Measurements from ENCODE around the gene ANTKMT.

The ANTKMT gene

GRCh38 chr16:763369-764183, 42.6 kb downstream of the ANTKMT start:
- Histone ChIP-seq H4K91ac (ENCODE audit: low read depth, low read length, poor library complexity) (no peak overlapping the region), H3K4me2 (ENCODE audit: insufficient read depth, low read length, poor library complexity, severe bottlenecking) (no peak overlapping the region), H4K8ac (ENCODE audit: low read depth, low read length) (no peak overlapping the region), H3K14ac (ENCODE audit: low read length) (peak overlapping the region; percentile 9), H3K9me3 (replicated peaks in 1 of 2; ENCODE audit: control insufficient read depth in 2 of 2, insufficient read depth in 1 of 2, low read depth in 1 of 2, low read length in 2 of 2) (no peaks in the 10 kb centered on the region), H2AK5ac (ENCODE audit: low read depth, low read length) (peak overlapping the region; percentile 97), H3K27me3 (ENCODE audit: control insufficient read depth in 3 of 3, insufficient read depth in 3 of 3, low read depth in 1 of 3, low read length in 3 of 3) (peaks cover 0 to 15% (median 0%) of the 10 kb centered on the region in 3 experiments), H3K18ac (ENCODE audit: low read length) (peak overlapping the region; percentile 38), H3K9ac (ENCODE audit: low read depth, low read length, poor library complexity) (no peak overlapping the region), H3K4me3 (ENCODE audit: low read length in 2 of 2) (no peak overlapping the region), H3K27ac (replicated peaks; ENCODE audit: low read length) (no peak overlapping the region), H2BK5ac (ENCODE audit: low read length) (no peak overlapping the region), H3K4me1 (ENCODE audit: control insufficient read depth in 2 of 2, insufficient read depth in 1 of 2, low read depth in 1 of 2, low read length in 2 of 2) (peaks cover 8 to 16% of the 10 kb centered on the region in 2 donors), H2BK12ac (ENCODE audit: low read length) (peak overlapping the region; percentile 42), H2BK15ac (ENCODE audit: low read length) (peak overlapping the region; percentile 91), H2AFZ (ENCODE audit: low read length) (no peak overlapping the region), H3K4ac (ENCODE audit: low read length) (peak overlapping the region; percentile 66), H3K36me3 (replicated peaks in 1 of 2; ENCODE audit: control insufficient read depth in 2 of 2, insufficient read depth in 2 of 2, low read length in 2 of 2) (no peaks in the 10 kb centered on the region), H2BK120ac (ENCODE audit: low read depth, low read length) (no peak overlapping the region), H3K23ac (ENCODE audit: low read depth, low read length, poor library complexity) (no peak overlapping the region), H3K79me1 (ENCODE audit: low read depth, low read length) (peaks cover 5% of the 10 kb centered on the region)
- no CpG with 5 or more reads among the region's 21 CpGs for WGBS, 2 donors (ENCODE audit: extremely low coverage in 2 of 2, insufficient read length in 2 of 2, insufficient replicate concordance in 1 of 2)
- DNase-seq (ENCODE audit: low spot score) = no peak

- Histone ChIP-seq H4K8ac (ENCODE audit: low read depth, low read length) (no peak overlapping the region), H3K4me1 (ENCODE audit: control insufficient read depth in 2 of 2, insufficient read depth in 1 of 2, low read depth in 1 of 2, low read length in 2 of 2) (peaks cover 8 to 19% of the 10 kb centered on the region in 2 donors), H2BK5ac (ENCODE audit: low read length) (no peak overlapping the region), H3K27me3 (ENCODE audit: control insufficient read depth in 3 of 3, insufficient read depth in 3 of 3, low read depth in 1 of 3, low read length in 3 of 3) (peaks cover 0 to 15% (median 0%) of the 10 kb centered on the region in 3 experiments), H3K9me3 (replicated peaks in 1 of 2; ENCODE audit: control insufficient read depth in 2 of 2, insufficient read depth in 1 of 2, low read depth in 1 of 2, low read length in 2 of 2) (no peaks in the 10 kb centered on the region), H3K18ac (ENCODE audit: low read length) (peak overlapping the region; percentile 44), H3K27ac (replicated peaks; ENCODE audit: low read length) (no peak overlapping the region), H3K14ac (ENCODE audit: low read length) (peak overlapping the region; percentile 9), H3K79me1 (ENCODE audit: low read depth, low read length) (peaks cover 5% of the 10 kb centered on the region), H2AFZ (ENCODE audit: low read length) (no peak overlapping the region), H4K91ac (ENCODE audit: low read depth, low read length, poor library complexity) (no peak overlapping the region), H3K4ac (ENCODE audit: low read length) (peak overlapping the region; percentile 66), H3K4me3 (ENCODE audit: low read length in 2 of 2) (no peak overlapping the region), H2BK120ac (ENCODE audit: low read depth, low read length) (no peak overlapping the region), H3K9ac (ENCODE audit: low read depth, low read length, poor library complexity) (no peak overlapping the region), H3K36me3 (replicated peaks in 1 of 2; ENCODE audit: control insufficient read depth in 2 of 2, insufficient read depth in 2 of 2, low read length in 2 of 2) (no peaks in the 10 kb centered on the region), H3K4me2 (ENCODE audit: insufficient read depth, low read length, poor library complexity, severe bottlenecking) (no peak overlapping the region), H2AK5ac (ENCODE audit: low read depth, low read length) (peak overlapping the region; percentile 91), H2BK12ac (ENCODE audit: low read length) (peak overlapping the region; percentile 14), H2BK15ac (ENCODE audit: low read length) (peak overlapping the region; percentile 85), H3K23ac (ENCODE audit: low read depth, low read length, poor library complexity) (no peak overlapping the region)
- no CpG with 5 or more reads among the region's 20 CpGs for WGBS, 2 donors (ENCODE audit: extremely low coverage in 2 of 2, insufficient read length in 2 of 2, insufficient replicate concordance in 1 of 2)
- DNase-seq (ENCODE audit: low spot score) = no peak
Measured at GRCh38 chr16:764184-764750, 43.3 kb downstream of the ANTKMT start.

- Histone ChIP-seq H3K18ac (ENCODE audit: low read length) (peak overlapping the region; percentile 80), H4K91ac (ENCODE audit: low read depth, low read length, poor library complexity) (no peak overlapping the region), H3K14ac (ENCODE audit: low read length) (peak overlapping the region; percentile 71), H3K4ac (ENCODE audit: low read length) (no peak overlapping the region), H2BK120ac (ENCODE audit: low read depth, low read length) (no peak overlapping the region), H3K27ac (replicated peaks; ENCODE audit: low read length) (no peak overlapping the region), H4K8ac (ENCODE audit: low read depth, low read length) (no peak overlapping the region), H2BK5ac (ENCODE audit: low read length) (no peak overlapping the region), H3K4me2 (ENCODE audit: insufficient read depth, low read length, poor library complexity, severe bottlenecking) (no peak overlapping the region), H3K9me3 (replicated peaks in 1 of 2; ENCODE audit: control insufficient read depth in 2 of 2, insufficient read depth in 1 of 2, low read depth in 1 of 2, low read length in 2 of 2) (no peaks in the 10 kb centered on the region), H2BK12ac (ENCODE audit: low read length) (peak overlapping the region; percentile 73), H3K79me1 (ENCODE audit: low read depth, low read length) (peaks cover 5% of the 10 kb centered on the region), H2BK15ac (ENCODE audit: low read length) (peak overlapping the region; percentile 85), H3K4me3 (ENCODE audit: low read length in 2 of 2) (no peak overlapping the region), H2AFZ (ENCODE audit: low read length) (no peak overlapping the region), H3K4me1 (ENCODE audit: control insufficient read depth in 2 of 2, insufficient read depth in 1 of 2, low read depth in 1 of 2, low read length in 2 of 2) (peaks cover 5 to 16% of the 10 kb centered on the region in 2 donors), H3K9ac (ENCODE audit: low read depth, low read length, poor library complexity) (peak overlapping the region; percentile 21), H3K23ac (ENCODE audit: low read depth, low read length, poor library complexity) (no peak overlapping the region), H3K36me3 (replicated peaks in 1 of 2; ENCODE audit: control insufficient read depth in 2 of 2, insufficient read depth in 2 of 2, low read length in 2 of 2) (no peaks in the 10 kb centered on the region), H3K27me3 (ENCODE audit: control insufficient read depth in 3 of 3, insufficient read depth in 3 of 3, low read depth in 1 of 3, low read length in 3 of 3) (peaks cover 0 to 14% (median 0%) of the 10 kb centered on the region in 3 experiments), H2AK5ac (ENCODE audit: low read depth, low read length) (peak overlapping the region; percentile 90)
- DNase-seq (ENCODE audit: low spot score) = no peak
- no CpG with 5 or more reads among the region's 38 CpGs for whole genome bisulfite sequencing, 2 donors (ENCODE audit: extremely low coverage in 2 of 2, insufficient read length in 2 of 2, insufficient replicate concordance in 1 of 2)
Measured at GRCh38 chr16:764848-765487, 44.0 kb downstream of the ANTKMT start.

- Histone ChIP-seq H2BK15ac (ENCODE audit: low read length) (peak overlapping the region; percentile 85), H2AFZ (ENCODE audit: low read length) (no peak overlapping the region), H3K14ac (ENCODE audit: low read length) (peak overlapping the region; percentile 71), H3K79me1 (ENCODE audit: low read depth, low read length) (peaks cover 5% of the 10 kb centered on the region), H4K8ac (ENCODE audit: low read depth, low read length) (peak overlapping the region; percentile 65), H3K4me1 (ENCODE audit: control insufficient read depth in 2 of 2, insufficient read depth in 1 of 2, low read depth in 1 of 2, low read length in 2 of 2) (peaks cover 3 to 14% of the 10 kb centered on the region in 2 donors), H3K23ac (ENCODE audit: low read depth, low read length, poor library complexity) (no peak overlapping the region), H4K91ac (ENCODE audit: low read depth, low read length, poor library complexity) (no peak overlapping the region), H2BK5ac (ENCODE audit: low read length) (no peak overlapping the region), H3K4me2 (ENCODE audit: insufficient read depth, low read length, poor library complexity, severe bottlenecking) (no peak overlapping the region), H3K18ac (ENCODE audit: low read length) (peak overlapping the region; percentile 80), H3K4ac (ENCODE audit: low read length) (no peak overlapping the region), H3K9ac (ENCODE audit: low read depth, low read length, poor library complexity) (peak overlapping the region; percentile 21), H2AK5ac (ENCODE audit: low read depth, low read length) (peak overlapping the region; percentile 90), H3K4me3 (ENCODE audit: low read length in 2 of 2) (no peak overlapping the region), H2BK12ac (ENCODE audit: low read length) (peak overlapping the region; percentile 73), H3K36me3 (replicated peaks in 1 of 2; ENCODE audit: control insufficient read depth in 2 of 2, insufficient read depth in 2 of 2, low read length in 2 of 2) (no peaks in the 10 kb centered on the region), H3K27me3 (ENCODE audit: control insufficient read depth in 3 of 3, insufficient read depth in 3 of 3, low read depth in 1 of 3, low read length in 3 of 3) (peaks cover 0 to 11% (median 0%) of the 10 kb centered on the region in 3 experiments), H3K27ac (replicated peaks; ENCODE audit: low read length) (no peak overlapping the region), H3K9me3 (replicated peaks in 1 of 2; ENCODE audit: control insufficient read depth in 2 of 2, insufficient read depth in 1 of 2, low read depth in 1 of 2, low read length in 2 of 2) (no peaks in the 10 kb centered on the region), H2BK120ac (ENCODE audit: low read depth, low read length) (no peak overlapping the region)
- DNase-seq (ENCODE audit: low spot score) = no peak
- no CpG with 5 or more reads among the region's 29 CpGs for WGBS, 2 donors (ENCODE audit: extremely low coverage in 2 of 2, insufficient read length in 2 of 2, insufficient replicate concordance in 1 of 2)
Measured at GRCh38 chr16:765488-765865, 44.5 kb downstream of the ANTKMT start.
